ENCODE measurements around the gene HPS6.

HPS6 gene

DNA sequence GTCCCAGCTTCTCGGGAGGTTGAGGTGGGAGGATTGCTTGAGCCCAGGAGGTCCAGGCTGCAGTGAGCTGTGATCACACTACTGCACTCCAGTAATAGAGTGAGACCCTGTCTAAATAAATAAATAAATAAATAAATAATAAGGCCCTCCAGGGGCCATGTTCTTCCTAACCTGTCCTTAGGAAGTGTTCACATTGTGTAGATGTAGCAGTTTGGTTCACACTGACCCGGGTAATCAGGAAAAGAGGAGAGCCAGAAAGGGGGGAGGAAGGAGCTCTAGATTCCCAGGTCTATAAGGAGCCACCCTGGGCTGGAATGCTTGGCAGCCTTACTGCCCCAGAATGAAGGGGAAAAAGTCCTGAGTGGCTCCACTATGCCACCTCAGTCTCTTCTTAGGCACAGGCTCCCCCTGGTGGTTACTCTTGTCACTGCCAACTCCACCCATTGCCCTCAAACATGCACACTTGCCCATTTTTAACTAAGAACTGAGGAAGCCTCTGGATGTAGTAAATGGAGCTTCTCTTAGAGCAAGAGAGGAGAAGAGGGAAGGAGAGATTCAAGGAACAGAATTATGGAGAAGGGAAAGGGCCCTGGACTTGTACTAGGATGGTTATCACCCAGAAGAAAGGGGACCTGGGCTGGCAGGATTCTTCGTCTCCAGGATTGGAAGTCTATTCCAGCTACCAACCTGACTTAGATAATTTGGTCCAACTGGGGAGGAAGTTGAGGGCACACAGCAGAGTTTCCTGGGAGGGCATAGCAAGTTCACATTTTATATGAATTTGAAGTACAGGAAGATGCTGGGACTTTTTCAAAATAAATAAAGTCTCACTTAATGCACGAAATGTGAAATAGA is 7.8 kb downstream of the HPS6 start:
- peak; percentile 73 for DNase-seq

DNA sequence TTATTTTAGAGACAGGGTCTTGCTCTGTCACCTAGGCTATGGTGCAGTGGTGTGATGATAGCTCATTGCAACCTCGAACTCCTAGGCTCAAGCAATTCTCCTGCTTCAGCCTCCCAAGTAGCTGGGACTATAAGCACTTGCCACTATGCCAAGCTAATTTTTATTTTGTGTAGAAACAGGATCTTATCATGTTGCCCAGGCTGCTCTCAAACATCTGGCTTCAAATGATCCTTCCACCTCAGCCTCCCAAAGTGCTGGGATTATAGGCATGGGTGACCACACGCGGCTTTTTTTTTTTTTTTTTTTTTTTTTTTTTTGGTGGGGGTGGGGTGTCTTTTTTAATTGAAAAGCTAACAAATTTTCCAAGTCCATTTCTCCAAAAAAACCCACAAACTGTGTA is 18.4 kb downstream of the HPS6 start:
- no peak for DNase-seq

DNA sequence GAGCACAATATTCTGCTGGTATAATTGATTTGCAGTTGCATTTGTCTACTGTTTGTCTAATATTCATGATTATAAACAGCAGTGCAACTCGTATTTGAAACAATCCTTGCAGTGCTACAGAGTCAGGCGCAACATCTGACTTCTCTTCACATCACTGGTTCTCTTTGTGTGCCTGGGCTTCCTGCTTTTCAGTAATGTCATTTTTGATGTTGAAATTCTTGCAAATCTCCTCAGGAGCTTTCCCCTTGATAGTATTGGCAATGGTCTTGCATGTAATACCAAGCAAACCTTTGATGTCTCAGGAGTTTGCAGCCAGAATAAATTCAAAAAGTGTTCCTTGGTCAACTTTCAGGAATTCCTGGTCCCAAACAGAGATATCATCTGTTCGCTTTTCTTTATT is 20.2 kb downstream of the HPS6 start:
- no peak for DNase-seq

DNA sequence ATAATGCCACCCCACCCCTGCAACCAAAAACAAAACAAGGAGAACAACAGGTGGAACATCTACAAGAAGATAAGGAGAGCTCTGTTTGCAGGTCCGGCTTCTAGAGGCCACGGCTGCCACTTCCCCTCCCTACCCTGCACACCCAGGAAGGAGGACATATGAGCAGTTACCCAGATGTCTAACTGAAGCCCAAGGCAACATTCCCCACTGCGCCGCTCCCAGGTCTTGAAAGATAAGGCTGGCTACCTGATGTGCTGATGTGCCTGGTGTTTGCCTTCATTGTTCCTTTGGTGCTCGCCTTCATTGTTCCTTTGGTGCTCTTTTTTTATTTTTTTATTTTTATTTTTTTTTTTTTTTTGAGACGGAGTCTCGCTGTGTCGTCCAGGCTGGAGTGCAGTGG is 21.0 kb downstream of the HPS6 start:
- no peak for DNase-seq

DNA sequence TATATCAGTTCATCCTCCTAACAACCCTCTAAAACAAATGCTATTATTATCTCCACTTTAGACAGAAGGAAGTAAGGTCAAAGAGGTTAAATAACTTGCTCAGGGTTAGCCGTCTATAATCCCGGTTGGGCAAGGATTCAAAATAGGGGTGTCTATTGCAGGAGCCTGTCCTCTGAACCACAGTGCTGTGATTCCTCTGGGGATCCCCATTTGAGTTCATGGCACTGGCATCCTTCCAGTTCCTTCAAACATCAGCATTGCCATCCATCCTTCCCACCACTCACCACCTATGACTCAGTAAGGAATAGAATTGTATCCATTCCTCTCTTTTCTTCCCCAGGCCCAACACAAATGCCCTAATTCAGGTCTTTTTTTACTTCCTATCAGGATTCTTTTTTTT is 25.6 kb downstream of the HPS6 start:
- no peak for DNase-seq

DNA sequence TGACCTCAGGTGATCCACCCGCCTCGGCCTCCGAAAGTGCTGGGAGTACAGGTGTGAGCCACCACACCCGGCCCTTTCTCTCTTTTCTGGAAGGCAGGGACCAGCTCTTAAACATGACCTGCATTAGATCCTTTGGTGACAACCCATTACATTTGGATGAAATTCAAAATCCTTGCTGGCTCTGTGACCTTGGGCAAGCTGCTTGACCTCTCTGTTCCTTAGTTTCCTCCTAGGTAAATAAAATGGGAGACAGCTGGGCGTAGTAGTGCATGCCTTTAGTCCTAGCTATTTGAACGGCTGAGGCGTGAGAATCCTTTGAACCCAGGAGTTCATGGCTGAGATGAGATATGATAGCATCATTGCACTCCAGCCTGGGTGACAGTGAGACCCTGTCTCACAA is 31.3 kb downstream of the HPS6 start:
- no peak for DNase-seq

DNA sequence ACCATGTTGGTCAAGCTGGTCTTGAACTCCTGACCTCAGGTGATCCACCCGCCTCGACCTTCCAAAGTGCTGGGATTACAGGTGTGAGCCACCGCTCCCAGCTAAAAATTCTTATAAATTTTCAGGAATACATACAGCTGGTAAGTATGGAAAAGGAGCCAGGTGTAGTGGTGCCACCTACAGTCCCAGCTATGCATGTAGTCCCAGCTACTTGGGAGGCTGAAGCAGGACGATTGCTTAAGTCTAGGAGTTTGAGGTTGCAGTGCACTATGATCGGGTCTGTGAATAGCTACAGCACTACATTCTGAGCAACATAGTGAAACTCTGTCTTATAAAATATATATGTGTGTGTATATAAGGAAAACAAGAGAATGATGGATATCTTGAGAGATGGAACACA is 36.0 kb downstream of the HPS6 start:
- no peak for DNase-seq

DNA sequence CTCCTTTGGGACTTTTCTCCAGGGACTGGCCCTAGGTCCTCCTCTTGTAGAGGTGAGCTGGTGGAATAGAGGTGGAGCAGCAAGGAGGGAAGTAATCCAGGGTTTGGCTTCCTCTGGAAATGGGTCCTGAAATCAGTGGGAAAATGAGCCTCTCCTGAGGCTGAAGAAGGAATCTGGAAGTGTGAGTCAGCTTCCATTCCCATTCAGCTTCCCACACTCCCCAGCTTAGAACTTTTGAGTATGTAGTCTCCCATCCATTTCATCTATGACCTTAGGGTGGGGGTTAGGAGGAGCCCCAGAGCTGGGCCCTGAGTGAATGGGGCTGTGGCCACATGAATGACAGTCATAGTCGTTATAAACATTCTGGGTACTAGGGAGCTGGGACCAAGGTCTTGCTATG is 37.3 kb downstream of the HPS6 start:
- no peak for DNase-seq

DNA sequence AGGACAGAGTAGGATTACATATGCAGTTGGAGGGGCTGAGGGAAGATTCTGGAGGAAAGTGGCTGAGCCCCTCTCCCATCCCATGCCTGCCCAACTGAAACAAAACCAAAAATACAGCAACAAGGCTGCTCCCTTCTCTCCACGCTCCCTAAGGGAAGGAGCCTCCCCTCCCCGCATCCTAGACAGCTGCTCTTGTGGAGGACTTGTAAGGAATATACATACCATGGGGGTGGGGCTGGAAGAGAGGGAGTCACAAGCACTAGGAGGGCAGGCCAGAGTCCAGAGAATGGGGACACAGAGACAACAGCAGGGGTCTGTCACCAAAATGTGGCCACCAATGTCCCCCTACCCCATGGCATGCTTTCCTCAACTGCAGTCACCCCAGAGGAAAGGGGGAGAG is 41.8 kb downstream of the HPS6 start:
- DNase-seq: no peak

DNA sequence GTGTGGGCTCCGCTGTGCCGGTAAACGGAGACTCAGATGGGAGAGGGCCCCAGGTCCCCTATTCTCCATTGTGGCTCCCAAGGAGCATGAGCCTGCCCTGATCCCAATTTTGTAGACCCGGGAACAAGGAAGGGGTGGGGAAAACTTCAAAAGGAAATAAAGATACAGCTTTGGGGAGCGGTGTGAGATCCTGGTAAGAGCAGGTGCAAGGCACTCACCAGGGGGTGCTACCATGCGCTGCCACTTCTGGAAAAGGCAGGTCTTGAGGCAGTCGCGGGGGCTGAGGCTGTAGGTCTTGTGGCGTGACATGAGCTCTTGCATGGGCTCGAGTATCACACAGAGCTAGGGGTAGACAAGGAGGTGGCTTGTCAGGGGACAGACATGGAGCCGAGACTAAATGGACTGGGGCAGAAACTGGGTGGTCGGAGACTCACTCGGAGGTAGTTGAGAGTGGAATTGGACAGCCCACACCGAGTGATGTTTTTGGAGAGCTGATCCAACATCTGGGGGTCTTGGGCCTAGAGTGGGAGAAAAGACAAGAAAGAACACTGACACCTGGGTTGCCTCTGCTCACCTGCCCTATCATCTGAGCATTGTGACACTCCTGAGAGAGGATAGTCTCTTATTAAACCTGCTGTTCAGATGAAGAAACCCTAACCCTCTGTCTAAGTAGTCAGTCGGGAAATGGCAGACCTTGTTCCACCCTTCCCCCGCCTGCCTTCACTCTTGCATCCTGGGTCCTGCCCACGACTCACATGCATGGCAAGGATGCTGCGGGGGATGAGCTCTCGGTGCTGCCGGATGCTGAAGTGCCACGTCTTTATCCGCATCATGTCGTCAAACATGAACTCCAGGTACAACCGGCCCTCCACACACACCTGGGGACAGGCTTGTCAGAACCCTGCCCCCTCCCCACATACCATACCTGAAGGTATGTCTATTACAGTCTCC is 44.3 kb downstream of the HPS6 start:
- no peak for DNase-seq

DNA sequence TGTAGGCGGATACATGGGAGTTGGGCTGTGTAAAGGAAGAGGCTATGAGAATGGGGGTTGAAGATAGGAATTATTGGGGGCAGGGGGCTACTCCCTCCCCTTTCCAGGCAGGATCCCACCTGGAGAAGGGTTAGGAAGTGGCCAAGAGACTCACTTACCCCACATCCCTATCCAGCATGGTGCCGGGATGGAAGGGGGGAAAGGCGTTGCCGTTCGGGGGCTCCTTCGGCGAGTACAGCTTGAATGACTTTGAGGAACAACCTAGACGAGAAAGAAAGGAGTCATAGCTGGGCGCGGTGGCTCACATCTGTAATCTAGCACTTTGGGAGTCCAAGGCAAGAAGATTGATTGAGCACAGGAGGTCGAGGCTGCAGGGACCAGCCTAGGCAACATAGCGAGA is 46.1 kb downstream of the HPS6 start:
- DNase-seq: no peak

DNA sequence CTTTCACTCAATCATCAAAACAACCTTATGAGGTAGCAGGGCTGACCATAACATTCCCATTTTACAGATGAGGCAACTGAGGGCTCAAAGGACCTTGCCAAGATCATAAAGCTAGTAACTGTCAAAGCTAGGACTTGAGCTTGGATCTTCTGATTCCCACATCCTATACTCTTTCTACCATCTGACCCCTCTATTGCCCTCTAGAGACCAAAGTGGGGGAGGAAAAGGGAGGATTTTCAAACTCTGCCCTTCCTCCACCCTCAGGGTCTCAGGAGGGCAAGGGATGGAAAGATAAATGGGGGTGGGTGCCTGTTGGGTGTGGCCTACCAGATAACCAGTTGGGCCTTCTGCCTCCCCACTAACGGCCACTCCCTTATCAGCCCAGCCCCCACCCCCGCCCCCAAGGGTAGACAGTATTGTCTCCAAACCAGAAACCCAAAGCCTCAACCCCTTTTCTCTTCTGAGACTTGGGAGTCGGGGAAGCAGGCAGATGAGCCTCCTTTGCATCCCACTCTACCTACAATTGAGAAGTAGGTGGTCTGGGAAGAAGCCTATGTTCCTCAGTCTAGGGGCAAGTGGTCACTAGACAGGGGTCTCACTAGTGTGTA is 47.2 kb downstream of the HPS6 start:
- DNase-seq: no peak

DNA sequence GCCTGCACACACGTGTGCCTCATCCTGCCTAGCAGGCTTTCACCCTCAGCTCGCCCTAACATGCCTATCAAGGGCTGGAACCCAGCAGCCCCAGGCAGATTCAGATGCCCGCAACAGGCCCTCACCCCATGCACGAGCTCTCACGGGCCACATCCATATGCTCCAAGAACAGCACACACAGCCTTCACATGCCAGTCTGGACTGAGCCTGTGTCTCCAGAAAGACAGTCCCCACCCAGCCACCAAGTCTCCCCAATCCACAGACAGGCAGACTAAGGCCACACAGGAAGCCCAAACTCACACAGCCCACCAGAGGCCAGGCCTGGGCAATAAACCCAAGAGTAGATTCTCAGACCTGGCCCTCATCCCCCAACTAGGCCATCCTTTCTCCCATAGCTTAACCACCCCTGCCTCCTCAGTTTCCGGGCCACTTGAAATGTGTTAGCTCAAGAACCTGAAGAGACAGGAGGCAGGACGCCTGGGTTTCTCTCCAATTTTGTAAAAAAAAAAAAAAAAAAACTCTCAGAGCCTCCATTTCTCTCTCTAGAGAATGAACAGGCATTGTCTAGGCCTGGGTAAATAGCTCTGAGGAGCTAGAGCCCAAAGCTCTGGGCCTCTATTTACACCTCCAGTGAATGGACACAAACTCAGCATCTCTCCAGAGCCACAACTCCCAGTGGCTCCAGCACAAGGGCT is 48.3 kb downstream of the HPS6 start:
- DNase-seq: no peak

DNA sequence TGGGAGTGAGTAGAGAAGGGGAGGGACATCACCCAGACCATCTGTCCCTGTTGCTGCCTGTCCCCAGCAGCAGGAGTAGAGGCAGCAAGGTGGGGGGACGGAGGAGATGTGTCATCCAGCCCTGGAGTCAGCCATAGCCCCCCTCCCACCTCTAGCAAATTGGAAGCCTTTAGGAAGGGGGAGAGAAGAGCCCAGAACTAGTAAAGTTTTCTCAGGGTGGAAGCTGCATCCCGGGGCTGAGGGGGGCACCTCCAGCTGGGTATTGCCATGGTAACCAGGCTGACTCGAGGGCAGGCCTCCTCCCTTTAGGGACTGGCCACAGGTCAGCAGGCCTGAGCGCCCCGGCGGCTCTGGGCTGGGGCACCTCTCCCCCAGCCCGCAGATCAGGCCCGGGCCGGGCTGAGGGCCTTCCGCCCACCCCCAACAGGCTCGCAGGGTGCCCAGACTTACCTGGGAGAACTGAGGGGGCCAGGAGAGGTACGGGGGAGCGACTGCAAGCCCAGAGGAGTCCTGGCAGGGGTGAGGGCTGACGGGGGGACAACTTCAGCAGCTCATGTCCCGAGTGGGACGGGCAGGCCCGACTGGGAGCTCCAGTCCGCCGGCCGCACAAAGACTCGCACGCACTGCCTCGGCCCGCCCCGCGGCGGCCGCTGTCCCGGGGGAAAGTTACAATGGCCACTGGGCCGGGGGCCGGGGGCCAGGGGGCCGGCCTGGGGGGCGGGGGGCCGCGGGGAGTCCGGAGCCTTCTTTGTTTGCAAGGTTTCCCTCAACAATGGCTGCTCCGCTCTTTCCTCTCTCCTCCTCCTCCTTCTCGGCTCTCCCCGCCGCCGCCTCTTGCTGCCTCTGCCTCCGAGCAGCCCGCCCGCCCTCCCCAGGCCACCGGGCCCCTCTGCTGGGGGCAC is 49.1 kb downstream of the HPS6 start:
- DNase-seq: no peak

DNA sequence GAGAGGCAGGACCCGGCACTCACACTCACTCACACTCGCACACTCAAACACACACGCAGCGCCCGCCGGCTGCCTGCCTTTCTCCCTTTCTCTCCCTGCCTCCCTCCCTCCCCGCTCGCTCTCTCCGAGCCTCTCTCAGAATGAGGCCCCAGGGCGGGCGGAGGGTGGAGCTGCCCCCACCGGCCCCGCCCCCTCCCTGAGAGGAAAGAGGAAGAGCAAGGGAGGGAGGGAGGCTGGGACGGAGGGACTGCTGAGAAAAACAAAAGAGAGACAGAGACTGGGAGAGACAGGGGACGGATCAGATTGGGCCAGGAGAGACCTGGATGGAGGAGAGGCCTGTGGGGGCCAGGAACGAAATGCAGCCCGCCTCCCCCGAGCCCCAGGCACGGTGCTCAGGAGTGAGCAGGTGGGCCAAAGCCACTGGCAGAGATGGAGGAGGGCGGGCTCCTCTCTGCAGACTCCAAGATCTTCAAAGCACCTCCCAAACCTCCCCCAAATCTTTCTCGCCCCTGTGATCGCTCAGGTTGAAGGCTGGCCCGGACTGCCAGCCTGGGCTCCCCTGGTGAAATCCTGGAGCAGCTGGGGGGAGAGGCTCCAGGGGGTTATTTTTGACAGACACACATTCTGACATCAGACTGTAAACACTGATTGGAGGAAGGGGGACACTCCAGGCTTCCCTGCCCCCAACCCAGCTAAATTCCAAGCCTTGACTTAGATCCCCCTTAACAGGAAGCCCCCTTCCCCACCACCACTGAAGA is 49.9 kb downstream of the HPS6 start:
- peak; percentile 81 for DNase-seq

DNA sequence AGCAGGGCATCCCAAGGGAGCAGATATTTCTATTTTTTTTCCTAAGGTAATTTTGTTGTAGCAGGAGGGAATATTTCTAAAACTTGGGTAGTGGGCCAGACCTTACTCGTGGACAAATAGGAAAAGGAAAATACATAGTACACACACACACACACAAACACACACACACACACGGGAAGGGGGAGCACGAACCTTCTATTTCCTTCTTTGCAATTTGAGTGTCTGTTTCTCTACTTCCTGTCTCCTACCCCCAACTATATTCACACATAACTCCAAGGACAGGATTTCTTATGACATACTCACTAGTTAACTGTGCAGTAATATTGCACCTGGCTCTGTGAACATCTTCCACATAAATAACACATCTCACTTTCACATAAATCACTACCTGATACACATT is 50.6 kb downstream of the HPS6 start:
- peak; percentile 17 for DNase-seq

DNA sequence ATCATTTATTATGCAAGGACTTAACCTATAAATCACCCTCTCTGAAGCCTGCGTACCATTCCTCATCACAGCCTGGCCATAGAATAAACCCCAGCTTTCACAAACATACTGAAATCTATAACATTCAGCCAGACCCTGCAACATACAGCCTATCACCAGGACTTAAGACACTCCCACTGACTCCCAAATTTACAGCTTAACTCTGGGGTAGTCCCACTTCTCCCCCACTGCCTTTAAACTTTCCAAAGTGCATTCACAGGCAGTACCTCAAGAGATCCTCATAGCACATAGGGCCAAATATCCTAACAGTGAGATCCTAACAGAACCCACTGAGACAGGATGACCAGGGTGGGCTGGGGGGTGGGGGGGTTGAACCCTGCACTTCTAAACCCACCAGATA is 51.5 kb downstream of the HPS6 start:
- DNase-seq: no peak

Data from GDM1 (cell line).